HCT116 (cell line): ENCODE results near the gene FLG. TPM values are rescaled to one million over a fixed set of nuclear protein-coding genes. Genes with fewer than 3 reads are reported as not detected.
"Not testable (repeated sequence)": the region's sequence is repeated elsewhere in the genome, so short reads cannot be mapped to it uniquely, and the experiment has no call there.

Experiments used
- ATAC-seq: fragments of 200-7000 bp; cut with Tn5 transposase; 2 replicates; pipeline ENCODE4 v1.9.1; 2020; ENCODE audit warnings: mild to moderate bottlenecking, moderate library complexity
- BruUV-seq: library from RNA; stranded (reverse); fragments of 400-500 nt; replicated peaks from 2 replicates; lab custom pipeline; 2021; lab: Mats Ljungman, UMichigan
- CTCF ChIA-PET: fragments of 300-600 bp; sonication (Branson Sonifier 250); formaldehyde crosslinking; loops from one replicate; lab custom pipeline; 2021; ENCODE audit warnings: antibody characterized with exemption; lab: Charles Lee
- POLR2A ChIA-PET: fragments of 300-600, 350-600 bp; sonication (Branson Sonifier 250); formaldehyde crosslinking; loops from one replicate; lab custom pipeline; 2021; ENCODE audit warnings: antibody characterized with exemption; lab: Charles Lee
- RAD21 ChIA-PET, 2 experiments: fragments of 300-600 bp; sonication (Branson Sonifier 250); formaldehyde crosslinking; loops; one replicate each; lab custom pipeline; 2023; ENCODE audit warnings: low total read pairs in 2 of 2; ENCODE audit not compliant: uncharacterized antibody in 2 of 2, unreplicated experiment in 2 of 2, low non-redundant PET in 1 of 2; lab: Charles Lee
- DNase-seq: peaks from one replicate; pipeline ENCODE4 v3.0.0-alpha.2; 2010; ENCODE audit warnings: low read depth, low spot score
- H2AFZ ChIP-seq: fragments of 200-600 bp; shearing (Covaris generic), sonication (generic); 2 replicates; pipeline ENCODE4 v1.6.1; 2017; ENCODE audit warnings: low read depth, mixed run types, mixed read lengths, antibody characterized with exemption, low read length; ENCODE audit not compliant: poor library complexity, severe bottlenecking
- H3K27ac ChIP-seq: 2 replicates; pipeline ENCODE4 v1.5.1; 2012; ENCODE audit warnings: low read depth, low read length
- H3K27me3 ChIP-seq: fragments of 200-600 bp; sonication (generic); 2 replicates; pipeline ENCODE4 v1.6.1; 2016; ENCODE audit warnings: mixed run types, low read length, mixed read lengths; ENCODE audit not compliant: insufficient read depth
- H3K36me3 ChIP-seq, 2 experiments: fragments of 200-500 bp in 1 of 2; fragments of 200-600 bp in 1 of 2; sonication (Bioruptor generic) in 1 of 2; sonication (generic) in 1 of 2; 2 replicates each; pipeline versions ENCODE4 v1.5.1 to v1.6.1; 2014 to 2016; ENCODE audit warnings: low read length in 2 of 2, inconsistent platforms in 1 of 2, mixed read lengths in 1 of 2, mixed run types in 1 of 2; ENCODE audit not compliant: insufficient read depth in 2 of 2, control insufficient read depth in 1 of 2
- H3K4me1 ChIP-seq, 2 experiments: fragments of 200-600 bp in 1 of 2; sonication (generic) in 1 of 2; 2 replicates each; pipeline versions ENCODE4 v1.5.1 to v1.6.1; 2012 to 2017; ENCODE audit warnings: low read length in 2 of 2, inconsistent platforms in 1 of 2, mild to moderate bottlenecking in 1 of 2, mixed read lengths in 1 of 2, mixed run types in 1 of 2, moderate library complexity in 1 of 2; ENCODE audit not compliant: insufficient read depth in 2 of 2, control insufficient read depth in 1 of 2
- H3K4me2 ChIP-seq: fragments of 200-600 bp; sonication (generic); 2 replicates; pipeline ENCODE4 v1.6.1; 2017; ENCODE audit warnings: mixed run types, low read length, mixed read lengths
- H3K4me3 ChIP-seq, 2 experiments: fragments of 200-600 bp in 1 of 2; sonication (generic) in 1 of 2; replicated peaks in 1 of 2; 2 replicates each; pipeline ENCODE4 v1.5.1; 2011 to 2016; ENCODE audit warnings: low read length in 2 of 2, control low read depth in 1 of 2, low read depth in 1 of 2, mild to moderate bottlenecking in 1 of 2, mixed read lengths in 1 of 2, mixed run types in 1 of 2
- H3K79me2 ChIP-seq: fragments of 200-600 bp; sonication (generic); 2 replicates; pipeline ENCODE4 v1.6.1; 2017; ENCODE audit warnings: mild to moderate bottlenecking, mixed run types, low read length, moderate library complexity, mixed read lengths; ENCODE audit not compliant: insufficient read depth
- H3K9ac ChIP-seq: fragments of 200-600 bp; sonication (generic); 2 replicates; pipeline ENCODE4 v1.6.1; 2016; ENCODE audit warnings: low read length, mixed read lengths
- H3K9me2 ChIP-seq: fragments of 200-600 bp; sonication (generic), shearing (Covaris generic); 2 replicates; pipeline ENCODE4 v1.6.1; 2017; ENCODE audit warnings: mixed run types, mild to moderate bottlenecking, moderate library complexity; ENCODE audit not compliant: insufficient read depth
- H3K9me3 ChIP-seq, 2 experiments: fragments of 200-500 bp in 1 of 2; fragments of 200-600 bp in 1 of 2; sonication (Bioruptor generic) in 1 of 2; sonication (generic) in 1 of 2; 2 replicates each; pipeline ENCODE4 v1.6.1; 2014 to 2017; ENCODE audit warnings: low read length in 2 of 2, mixed read lengths in 2 of 2, inconsistent platforms in 1 of 2, low read depth in 1 of 2, mild to moderate bottlenecking in 1 of 2, mixed run types in 1 of 2, moderate library complexity in 1 of 2; ENCODE audit not compliant: control insufficient read depth in 1 of 2, insufficient read depth in 1 of 2
- H4K20me1 ChIP-seq: fragments of 200-600 bp; sonication (generic), shearing (Covaris generic); 2 replicates; pipeline ENCODE4 v1.6.1; 2017; ENCODE audit warnings: mixed run types, mild to moderate bottlenecking, moderate library complexity; ENCODE audit not compliant: insufficient read depth
- CBX3 ChIP-seq: IDR thresholded peaks from 2 replicates; pipeline ENCODE4 v1.6.1; 2012; ENCODE audit warnings: low read depth
- CEBPB ChIP-seq: IDR thresholded peaks from 2 replicates; pipeline ENCODE4 v1.6.1; 2012; ENCODE audit warnings: low read depth
- ELF1 ChIP-seq: IDR thresholded peaks from 2 replicates; pipeline ENCODE4 v1.6.1; 2012; ENCODE audit warnings: low read depth, borderline replicate concordance
- EZH2 ChIP-seq: fragments of 200-600 bp; sonication (generic); IDR thresholded peaks from 2 replicates; pipeline ENCODE4 v1.6.1; 2017; ENCODE audit warnings: antibody characterized with exemption, mixed run types
- EZH2phosphoT487 ChIP-seq: fragments of 200-600 bp; IDR thresholded peaks from 2 replicates; pipeline ENCODE4 v1.6.1; 2018; ENCODE audit warnings: antibody characterized with exemption, borderline replicate concordance
- FOSL1 ChIP-seq: IDR thresholded peaks from 2 replicates; pipeline ENCODE4 v1.6.1; 2012; ENCODE audit warnings: low read depth
- MAX ChIP-seq: IDR thresholded peaks from 2 replicates; pipeline ENCODE4 v1.6.1; 2012
- REST ChIP-seq: IDR thresholded peaks from 2 replicates; pipeline ENCODE4 v1.6.1; 2012; ENCODE audit warnings: low read depth
- SIN3A ChIP-seq: IDR thresholded peaks from 2 replicates; pipeline ENCODE4 v1.6.1; 2012; ENCODE audit warnings: low read depth
- YY1 ChIP-seq: IDR thresholded peaks from 2 replicates; pipeline ENCODE4 v1.6.1; 2011; ENCODE audit warnings: low read length, low read depth, moderate library complexity, mild to moderate bottlenecking; ENCODE audit not compliant: insufficient replicate concordance; ENCODE audit errors: extremely low read depth
- ZFX ChIP-seq: fragments of 450-650 bp; IDR thresholded peaks from 2 replicates; pipeline ENCODE4 v1.6.1; 2017
- intact Hi-C: fragments of 100-400 bp; cut with micrococcal nuclease; formaldehyde crosslinking; loops from 2 replicates; pipeline ENCODE4 v1.10.0; 2022
- total RNA-seq: library from RNA; stranded (reverse); gene quantifications from one replicate; pipeline ENCODE4 v1.2.1, GENCODE V29; 2021; ENCODE audit not compliant: unreplicated experiment

The FLG gene
- total RNA-seq, 1 experiment from 2014 or later, result 0.02 TPM

- no peak for TF ChIP-seq EZH2phosphoT487
- TF ChIP-seq SIN3A, result no peak
- TF ChIP-seq REST, result no peak
- TF ChIP-seq ELF1, result no peak
- no peak for TF ChIP-seq YY1
- no peak for TF ChIP-seq ZFX
- no peak for TF ChIP-seq CBX3
- TF ChIP-seq FOSL1, result no peak
- no peak for TF ChIP-seq EZH2
- no peak for TF ChIP-seq CEBPB
- no peak for TF ChIP-seq MAX
Observed at GRCh38 chr1:152313319-152313801, 11.7 kb downstream of the FLG start (continued).

GRCh38 chr1:152312169-152312568, 12.9 kb downstream of the FLG start:
- H3K4me2 ChIP-seq, H3K9me3 ChIP-seq, H4K20me1 ChIP-seq, H3K9ac ChIP-seq, H2AFZ ChIP-seq, CTCF ChIA-PET, H3K27ac ChIP-seq, H3K79me2 ChIP-seq, H3K36me3 ChIP-seq, intact Hi-C loops, BruUV-seq, H3K4me1 ChIP-seq, H3K9me2 ChIP-seq, H3K4me3 ChIP-seq, POLR2A ChIA-PET, RAD21 ChIA-PET, ATAC-seq, DNase-seq: not testable (repeated sequence)
- H3K27me3 ChIP-seq, result peaks cover 10% of the 10 kb centered on the region
